AG10803 (cell line): ENCODE data around the gene LSR.
"Not testable (repeated sequence)": the region's sequence is repeated elsewhere in the genome, so short reads cannot be mapped to it uniquely, and the experiment has no call there.

ENCODE experiments used
- DNase-seq: peaks from one replicate; pipeline ENCODE4 v3.0.0; 2010; ENCODE audit warnings: low read depth
- H3K4me3 ChIP-seq: 2 replicates; pipeline ENCODE4 v1.5.1; 2011; ENCODE audit warnings: mild to moderate bottlenecking, low read length, control low read depth
- CTCF ChIP-seq: conservative IDR thresholded peaks from 2 replicates; pipeline ENCODE4 v1.5.1; 2011; ENCODE audit warnings: mild to moderate bottlenecking, low read length, control low read depth, inconsistent platforms

LSR gene

GRCh38 chr19:35278578-35279284 lies 29.9 kb downstream of the LSR start:
- no peak for DNase-seq
- TF ChIP-seq CTCF, result no peak
- no peak overlapping the region for H3K4me3 ChIP-seq

GRCh38 chr19:35279374-35279773 lies 30.6 kb downstream of the LSR start:
- H3K4me3 ChIP-seq, result no peak overlapping the region
- no peak for TF ChIP-seq CTCF
- DNase-seq, result no peak

- no peak overlapping the region for H3K4me3 ChIP-seq
- TF ChIP-seq CTCF, result no peak
- DNase-seq, result no peak
These were observed 31.4 kb downstream of the LSR start for GRCh38 chr19:35279985-35280821.

GRCh38 chr19:35281303-35281702 lies 32.5 kb downstream of the LSR start:
- DNase-seq, result no peak
- TF ChIP-seq CTCF, result no peak
- no peak overlapping the region for H3K4me3 ChIP-seq

- H3K4me3 ChIP-seq, result no peak overlapping the region
- no peak for DNase-seq
- TF ChIP-seq CTCF, result no peak
These were observed 35.6 kb downstream of the LSR start for GRCh38 chr19:35284153-35285094.

- DNase-seq, result no peak
- no peak overlapping the region for H3K4me3 ChIP-seq
- TF ChIP-seq CTCF, result no peak
These were observed 36.3 kb downstream of the LSR start for GRCh38 chr19:35285095-35285449.

- not testable (repeated sequence) for H3K4me3 ChIP-seq, DNase-seq
These were observed 36.7 kb downstream of the LSR start for GRCh38 chr19:35285465-35285864.

- H3K4me3 ChIP-seq, DNase-seq: not testable (repeated sequence)
These were observed 37.3 kb downstream of the LSR start for GRCh38 chr19:35286101-35286500.
